COR-L47 (cell line): ENCODE measurements around the gene STX5.
"Not testable (repeated sequence)": the region's sequence is repeated elsewhere in the genome, so short reads cannot be mapped to it uniquely, and the experiment has no call there.

ENCODE experiments used
- DNase-seq: peaks from one replicate; lab custom pipeline; 2025; lab: John Stamatoyannopoulos, UW

Gene STX5

GRCh38 chr11:62828130-62828529 is 3.7 kb downstream of the STX5 start:
- DNase-seq, result not testable (repeated sequence)

DNA sequence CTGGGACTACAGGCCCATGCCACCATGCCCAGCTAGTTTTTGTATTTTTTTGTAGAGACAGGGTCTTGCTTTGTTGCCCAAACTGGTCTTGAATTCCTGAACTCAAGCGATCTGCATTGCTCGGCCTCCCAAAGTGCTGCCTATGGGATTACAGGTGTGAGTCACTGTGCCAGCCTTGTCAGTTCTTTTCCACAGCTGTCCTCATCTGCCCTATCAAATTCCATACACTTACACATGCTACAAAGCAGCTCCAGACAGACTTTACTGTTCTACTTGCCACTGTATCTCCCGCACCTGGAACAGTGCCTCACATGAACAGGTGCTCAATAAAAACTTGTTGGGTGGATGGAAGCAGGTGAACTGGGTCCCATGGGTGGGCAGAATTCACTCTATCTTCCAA is 8.2 kb downstream of the STX5 start:
- DNase-seq, result no peak

GRCh38 chr11:62817129-62817528 is 14.7 kb downstream of the STX5 start:
- DNase-seq, result no peak

GRCh38 chr11:62816557-62816956 is 15.3 kb downstream of the STX5 start:
- no peak for DNase-seq

DNA sequence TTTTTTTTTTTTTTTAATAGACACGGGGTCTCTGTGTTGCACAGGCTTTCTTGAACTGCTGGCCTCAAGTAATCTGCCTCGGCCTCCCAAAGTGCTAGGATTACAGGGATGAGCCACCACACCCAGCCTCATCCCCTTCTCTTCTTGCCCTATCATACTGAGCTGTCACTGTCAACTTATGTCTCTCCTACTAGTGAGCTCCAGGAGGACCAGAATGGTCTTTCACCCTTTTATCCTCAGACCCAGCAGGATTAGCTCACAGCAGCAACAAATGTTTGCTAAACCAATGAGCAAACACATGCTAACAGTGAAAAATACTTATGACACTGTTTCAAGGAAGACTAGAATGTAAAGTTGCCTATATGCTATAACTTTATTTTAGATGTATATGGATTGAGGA is 20.2 kb downstream of the STX5 start:
- no peak for DNase-seq

DNA sequence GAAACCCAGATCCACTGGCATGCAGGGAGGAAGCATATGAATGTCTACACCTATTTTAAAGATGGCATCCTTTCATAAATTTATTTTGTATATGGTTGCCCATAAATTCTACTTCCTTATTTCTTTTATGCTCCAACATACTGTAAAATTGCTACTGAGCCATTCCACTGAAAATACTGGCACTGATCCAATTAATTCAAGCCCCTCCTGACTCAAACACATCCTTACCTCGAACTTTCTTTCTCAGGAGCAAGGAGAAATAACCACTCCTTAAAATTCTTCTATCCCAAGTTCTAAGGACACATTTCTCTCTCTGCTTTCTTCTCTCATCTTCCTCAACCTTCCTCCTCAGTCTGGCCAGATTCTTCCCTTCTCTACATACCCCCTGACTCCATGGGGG is 21.1 kb downstream of the STX5 start:
- DNase-seq, result no peak

GRCh38 chr11:62806611-62807121 is 25.2 kb downstream of the STX5 start:
- no peak for DNase-seq

- DNase-seq, result no peak
Observed at GRCh38 chr11:62805961-62806441, 25.9 kb downstream of the STX5 start.

- DNase-seq, result peak; percentile 96
Observed at GRCh38 chr11:62805076-62805892, 26.6 kb downstream of the STX5 start, which contains the start of gene NXF1. TSS of gene NXF1 (minus strand) at chr11:62805440. CDS start at chr11:62805356, 84 bp downstream.

- no peak for DNase-seq
Observed at GRCh38 chr11:62804310-62805075, 27.4 kb downstream of the STX5 start.

DNA sequence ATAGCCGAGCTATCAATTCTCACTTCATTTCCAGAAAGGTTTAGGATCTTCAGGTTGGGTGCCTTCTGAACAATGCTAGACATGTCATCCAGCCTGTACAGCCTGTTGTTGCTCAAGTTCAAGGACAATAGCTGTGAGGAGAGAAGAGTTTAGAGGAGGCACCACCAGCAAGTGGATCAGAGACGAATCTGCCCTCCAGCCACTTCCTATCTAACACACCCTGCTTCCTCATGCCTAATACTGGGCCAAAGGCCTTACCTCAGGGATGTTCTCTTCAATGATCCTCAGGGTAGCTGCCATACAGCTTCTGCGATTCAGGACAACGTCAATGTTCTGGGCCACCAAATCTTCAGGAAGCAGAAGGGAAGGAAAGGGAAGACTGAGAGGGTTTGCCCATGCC is 30.8 kb downstream of the STX5 start:
- no peak for DNase-seq

- no peak for DNase-seq
Observed at GRCh38 chr11:62799486-62799885, 32.4 kb downstream of the STX5 start.

DNA sequence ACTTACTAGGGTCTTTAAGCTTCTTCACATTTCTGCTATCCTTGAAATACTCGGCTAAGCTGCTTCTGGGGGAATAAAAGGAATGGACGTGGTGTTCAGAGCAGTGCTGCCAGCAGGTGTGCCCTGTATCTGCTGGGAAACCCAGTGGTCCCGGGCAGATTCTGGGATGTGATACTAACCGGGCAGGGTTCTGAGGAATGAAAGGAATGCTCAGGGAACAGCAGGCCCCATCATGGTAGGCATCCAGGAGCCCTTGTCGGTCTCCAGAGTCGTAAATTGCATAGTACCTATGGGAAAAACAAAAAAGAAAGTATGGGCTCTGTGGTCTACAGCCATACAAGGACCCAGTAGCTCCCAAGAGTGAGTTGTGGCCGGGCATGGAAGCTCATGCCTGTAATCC is 35.6 kb downstream of the STX5 start:
- no peak for DNase-seq

DNA sequence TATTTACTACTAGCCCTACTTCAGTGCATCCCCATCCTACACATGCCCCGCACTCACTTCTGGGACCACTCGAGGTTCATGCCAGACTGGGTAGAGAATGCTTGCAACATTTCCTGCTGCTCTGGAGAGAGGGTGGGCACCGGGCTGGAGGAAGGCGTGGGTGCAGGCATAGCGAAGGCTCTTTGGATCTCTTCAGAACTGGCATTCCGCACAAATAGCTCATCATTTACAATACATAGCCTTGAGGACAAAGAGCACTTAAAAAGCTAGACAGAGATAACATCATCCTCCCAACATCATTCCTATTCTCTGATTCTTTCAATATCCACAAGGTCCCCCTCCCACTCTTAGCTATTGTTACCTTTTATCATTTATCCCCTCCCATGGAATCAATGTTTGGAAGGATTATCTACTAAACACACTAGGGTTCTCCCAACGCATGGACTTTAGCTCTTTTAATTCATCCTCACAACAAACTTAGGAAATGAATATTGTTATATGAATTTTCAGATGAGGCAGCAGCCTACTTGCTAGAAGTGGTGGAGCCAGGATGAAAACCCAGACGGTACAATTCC is 37.6 kb downstream of the STX5 start:
- DNase-seq, result no peak

- DNase-seq, result no peak
Observed at GRCh38 chr11:62792202-62792575, 39.7 kb downstream of the STX5 start.

GRCh38 chr11:62791501-62792201 is 40.2 kb downstream of the STX5 start, which contains the start of gene TMEM223:
TSS of gene TMEM223 (minus strand) at chr11:62792006. CDS start at chr11:62791994, 12 bp downstream.
- DNase-seq, result peak; percentile 68

DNA sequence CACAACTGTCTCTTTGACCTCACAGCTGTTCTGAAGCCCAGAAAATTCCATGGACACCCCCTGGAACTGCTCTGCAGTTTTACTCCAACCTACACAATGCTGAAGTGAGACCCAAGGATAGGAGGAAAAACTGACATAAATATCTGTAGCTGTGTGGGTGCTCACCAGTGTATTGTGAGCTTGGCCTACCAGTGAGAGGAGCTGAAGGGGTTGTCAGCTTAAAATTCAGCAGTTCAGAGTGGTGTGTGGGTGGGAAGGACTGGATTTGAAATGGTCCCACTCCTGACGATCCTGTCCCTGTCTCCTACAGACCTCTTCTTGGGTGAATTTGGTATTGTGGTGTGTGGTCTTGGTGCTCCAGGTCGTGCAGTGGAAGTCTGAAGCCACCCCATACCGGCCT is 42.3 kb downstream of the STX5 start:
- DNase-seq, result no peak

- DNase-seq, result no peak
Observed at GRCh38 chr11:62788991-62789390, 42.9 kb downstream of the STX5 start.

GRCh38 chr11:62787005-62787759 is 44.7 kb downstream of the STX5 start, which contains the start of gene TMEM179B:
TSS of gene TMEM179B (plus strand) at chr11:62787402. CDS start at chr11:62787432, 30 bp downstream.
- DNase-seq, result peak; percentile 99

- DNase-seq, result peak; percentile 74
Observed at GRCh38 chr11:62786318-62787004, 45.4 kb downstream of the STX5 start.
